HepG2 (cell line): ENCODE results near the gene TFB1M. TPM values are rescaled to one million over a fixed set of nuclear protein-coding genes. Genes with fewer than 3 reads are reported as not detected.

Experiments used
- HINFP ChIP-seq: sonication (generic); formaldehyde crosslinking; IDR thresholded peaks from 2 replicates; pipeline ENCODE4 v1.4.0; 2020; ENCODE audit warnings: low read depth, mild to moderate bottlenecking, missing genetic modification reagents
- HMGA1 ChIP-seq: sonication (generic); formaldehyde crosslinking; conservative IDR thresholded peaks from 2 replicates; pipeline ENCODE4 v1.4.0; 2020; ENCODE audit warnings: missing genetic modification reagents
- MXD4 ChIP-seq: IDR thresholded peaks from 2 replicates; pipeline ENCODE4 v1.6.1; 2016; ENCODE audit warnings: mild to moderate bottlenecking, missing biosample characterization, missing genetic modification reagents
- NR1H2 ChIP-seq: sonication (generic); formaldehyde crosslinking; IDR thresholded peaks from 2 replicates; pipeline ENCODE4 v1.8.1; 2022; ENCODE audit warnings: low read depth, missing genetic modification reagents, borderline replicate concordance
- NRL ChIP-seq: sonication (generic); formaldehyde crosslinking; IDR thresholded peaks from 2 replicates; pipeline ENCODE4 v1.5.0; 2020; ENCODE audit warnings: missing genetic modification reagents, mild to moderate bottlenecking, moderate library complexity, borderline replicate concordance
- PHF21A ChIP-seq: sonication (generic); formaldehyde crosslinking; IDR thresholded peaks from 2 replicates; pipeline ENCODE4 v1.5.0; 2020; ENCODE audit warnings: mild to moderate bottlenecking, missing genetic modification reagents
- SMAD9 ChIP-seq: sonication (generic); formaldehyde crosslinking; IDR thresholded peaks from 2 replicates; pipeline ENCODE4 v1.5.1; 2020; ENCODE audit warnings: mild to moderate bottlenecking, missing genetic modification reagents
- SOX5 ChIP-seq: IDR thresholded peaks from 2 replicates; pipeline ENCODE4 v1.6.1; 2016; ENCODE audit warnings: borderline replicate concordance
- SP4 ChIP-seq: sonication (generic); formaldehyde crosslinking; IDR thresholded peaks from 2 replicates; pipeline ENCODE4 v1.8.1; 2023; ENCODE audit warnings: mild to moderate bottlenecking, missing genetic modification reagents
- TCF7 ChIP-seq: sonication (generic); IDR thresholded peaks from 2 replicates; pipeline ENCODE4 v1.6.1; 2016; ENCODE audit warnings: antibody characterized with exemption, low read depth
- TMF1 ChIP-seq: sonication (generic); formaldehyde crosslinking; IDR thresholded peaks from 2 replicates; pipeline ENCODE4 v1.8.1; 2022; ENCODE audit warnings: low read depth, missing genetic modification reagents
- ZBTB37 ChIP-seq: sonication (generic); formaldehyde crosslinking; IDR thresholded peaks from 2 replicates; pipeline ENCODE4 v1.4.0; 2020; ENCODE audit warnings: mild to moderate bottlenecking, missing genetic modification reagents
- ZNF274 ChIP-seq: sonication (generic); formaldehyde crosslinking; IDR thresholded peaks from 2 replicates; pipeline ENCODE4 v1.5.1; 2020; ENCODE audit warnings: mild to moderate bottlenecking, missing genetic modification reagents
- ZNF317 ChIP-seq: sonication (generic); formaldehyde crosslinking; IDR thresholded peaks from 2 replicates; pipeline ENCODE4 v1.5.0; 2020; ENCODE audit warnings: mild to moderate bottlenecking, missing genetic modification reagents
- ZNF598 ChIP-seq: sonication (generic); formaldehyde crosslinking; IDR thresholded peaks from 2 replicates; pipeline ENCODE4 v1.5.1; 2020; ENCODE audit warnings: mild to moderate bottlenecking, missing genetic modification reagents, borderline replicate concordance
- ZNF674 ChIP-seq: sonication (generic); formaldehyde crosslinking; IDR thresholded peaks from 2 replicates; pipeline ENCODE4 v1.5.0; 2020; ENCODE audit warnings: low read depth, mild to moderate bottlenecking, missing genetic modification reagents
- polyA plus RNA-seq, 8 experiments: library from polyadenylated mRNA; depleted of rRNA in 3 of 8; stranded (reverse) in 7 of 8; unstranded in 1 of 8; fragments of >200 nt; fragmentation: Illumina TruSeq in 4 of 8; extraction: Trizol in 4 of 8; gene quantifications; 2 replicates each; pipeline versions ENCODE4 v1.2.1 to v1.2.3, GENCODE V29; 2011 to 2016; ENCODE audit warnings: low read depth in 4 of 8, missing spikeins in 1 of 8, mixed read lengths in 1 of 8; ENCODE audit not compliant: insufficient read depth in 1 of 8
- total RNA-seq, 5 experiments: library from RNA; depleted of rRNA; stranded (reverse); fragments of >200 nt; fragmentation: Illumina TruSeq; extraction: Trizol; gene quantifications; 2 replicates each; pipeline ENCODE4 v1.2.3, GENCODE V29; 2016; ENCODE audit warnings: low read depth in 1 of 5
- TF ChIP-seq, protein P1 (sequence below): sonication (generic); formaldehyde crosslinking; IDR thresholded peaks from 2 replicates; pipeline ENCODE4 v1.5.1; 2020; ENCODE audit warnings: mild to moderate bottlenecking, moderate library complexity, missing genetic modification reagents
- TF ChIP-seq, protein P2 (sequence below): sonication (generic); formaldehyde crosslinking; IDR thresholded peaks from 2 replicates; pipeline ENCODE4 v1.4.0; 2020; ENCODE audit warnings: missing genetic modification reagents
- TF ChIP-seq, protein P3 (sequence below): sonication (generic); formaldehyde crosslinking; IDR thresholded peaks from 2 replicates; pipeline ENCODE4 v1.5.0; 2020; ENCODE audit warnings: missing genetic modification reagents

Gene TFB1M
- total and polyA plus RNA-seq, 2 of the 13 experiments (the other 11 are each of a cell fraction or from before 2014, with no cell fraction given): 91.4 to 122 TPM

DNA sequence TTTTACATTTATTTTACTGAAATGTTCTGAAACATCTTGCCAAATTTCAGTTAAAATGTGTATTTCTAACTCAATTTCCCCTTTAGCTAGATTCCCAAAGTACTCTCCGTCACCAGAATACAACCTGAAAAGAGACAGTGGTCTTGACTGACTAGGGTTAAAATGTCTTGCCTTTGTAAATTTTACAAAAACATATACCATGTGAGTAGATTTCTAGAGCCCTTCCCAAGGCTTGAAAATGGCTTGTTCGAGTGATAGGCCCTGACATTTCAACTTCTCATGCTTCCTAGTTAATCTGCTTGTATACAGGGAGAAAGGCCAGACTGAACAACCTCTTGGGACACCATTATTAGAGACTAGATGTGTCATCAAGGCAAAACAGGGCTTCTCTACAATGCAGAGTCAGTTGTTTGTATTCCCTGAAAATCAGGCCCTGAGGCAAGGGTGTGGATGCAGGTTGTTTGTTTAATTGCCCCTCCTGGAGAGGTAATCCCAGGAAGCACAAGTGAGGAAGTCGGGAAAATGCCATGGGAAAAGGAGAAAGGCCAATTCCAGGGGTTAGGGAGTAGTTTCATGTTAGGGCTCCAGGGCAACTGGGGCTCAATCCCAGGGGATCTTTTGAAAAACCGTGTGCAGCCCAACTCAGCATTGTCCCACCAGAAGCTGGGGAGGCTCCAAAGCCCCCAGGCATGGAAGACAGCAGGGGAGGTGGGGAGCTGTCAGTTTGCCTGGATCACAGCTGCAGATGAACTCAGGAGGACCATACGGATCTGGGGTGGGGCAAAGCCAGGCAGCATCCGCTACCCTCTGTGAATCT lies 11.6 kb upstream of the TFB1M start (continued):
- no peak for TF ChIP-seq TMF1 (CRISPR knock-in tag)
- TF ChIP-seq, protein P1, sequence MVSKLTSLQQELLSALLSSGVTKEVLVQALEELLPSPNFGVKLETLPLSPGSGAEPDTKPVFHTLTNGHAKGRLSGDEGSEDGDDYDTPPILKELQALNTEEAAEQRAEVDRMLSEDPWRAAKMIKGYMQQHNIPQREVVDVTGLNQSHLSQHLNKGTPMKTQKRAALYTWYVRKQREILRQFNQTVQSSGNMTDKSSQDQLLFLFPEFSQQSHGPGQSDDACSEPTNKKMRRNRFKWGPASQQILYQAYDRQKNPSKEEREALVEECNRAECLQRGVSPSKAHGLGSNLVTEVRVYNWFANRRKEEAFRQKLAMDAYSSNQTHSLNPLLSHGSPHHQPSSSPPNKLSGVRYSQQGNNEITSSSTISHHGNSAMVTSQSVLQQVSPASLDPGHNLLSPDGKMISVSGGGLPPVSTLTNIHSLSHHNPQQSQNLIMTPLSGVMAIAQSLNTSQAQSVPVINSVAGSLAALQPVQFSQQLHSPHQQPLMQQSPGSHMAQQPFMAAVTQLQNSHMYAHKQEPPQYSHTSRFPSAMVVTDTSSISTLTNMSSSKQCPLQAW: no peak
- no peak for TF ChIP-seq HINFP
- TF ChIP-seq SP4: no peak
- no peak for TF ChIP-seq ZNF317 (CRISPR knock-in tag)
- TF ChIP-seq, protein P2, sequence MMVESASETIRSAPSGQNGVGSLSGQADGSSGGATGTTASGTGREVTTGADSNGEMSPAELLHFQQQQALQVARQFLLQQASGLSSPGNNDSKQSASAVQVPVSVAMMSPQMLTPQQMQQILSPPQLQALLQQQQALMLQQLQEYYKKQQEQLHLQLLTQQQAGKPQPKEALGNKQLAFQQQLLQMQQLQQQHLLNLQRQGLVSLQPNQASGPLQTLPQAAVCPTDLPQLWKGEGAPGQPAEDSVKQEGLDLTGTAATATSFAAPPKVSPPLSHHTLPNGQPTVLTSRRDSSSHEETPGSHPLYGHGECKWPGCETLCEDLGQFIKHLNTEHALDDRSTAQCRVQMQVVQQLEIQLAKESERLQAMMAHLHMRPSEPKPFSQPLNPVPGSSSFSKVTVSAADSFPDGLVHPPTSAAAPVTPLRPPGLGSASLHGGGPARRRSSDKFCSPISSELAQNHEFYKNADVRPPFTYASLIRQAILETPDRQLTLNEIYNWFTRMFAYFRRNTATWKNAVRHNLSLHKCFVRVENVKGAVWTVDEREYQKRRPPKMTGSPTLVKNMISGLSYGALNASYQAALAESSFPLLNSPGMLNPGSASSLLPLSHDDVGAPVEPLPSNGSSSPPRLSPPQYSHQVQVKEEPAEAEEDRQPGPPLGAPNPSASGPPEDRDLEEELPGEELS: no peak
- TF ChIP-seq PHF21A (CRISPR knock-in tag): no peak
- TF ChIP-seq NR1H2 (CRISPR knock-in tag): no peak
- no peak for TF ChIP-seq NRL (CRISPR knock-in tag)
- TF ChIP-seq ZBTB37 (CRISPR knock-in tag): no peak
- no peak for TF ChIP-seq ZNF598 (CRISPR knock-in tag)
- 0 out of 2 replicates have a peak, but pooled peaks have one; percentile 20 for TF ChIP-seq ZNF274 (CRISPR knock-in tag)
- no peak for TF ChIP-seq TCF7
- no peak for TF ChIP-seq SOX5 (CRISPR knock-in tag)
- TF ChIP-seq SMAD9 (CRISPR knock-in tag): no peak
- TF ChIP-seq HMGA1 (CRISPR knock-in tag): no peak
- no peak for TF ChIP-seq MXD4 (CRISPR knock-in tag)
- TF ChIP-seq, protein P3, sequence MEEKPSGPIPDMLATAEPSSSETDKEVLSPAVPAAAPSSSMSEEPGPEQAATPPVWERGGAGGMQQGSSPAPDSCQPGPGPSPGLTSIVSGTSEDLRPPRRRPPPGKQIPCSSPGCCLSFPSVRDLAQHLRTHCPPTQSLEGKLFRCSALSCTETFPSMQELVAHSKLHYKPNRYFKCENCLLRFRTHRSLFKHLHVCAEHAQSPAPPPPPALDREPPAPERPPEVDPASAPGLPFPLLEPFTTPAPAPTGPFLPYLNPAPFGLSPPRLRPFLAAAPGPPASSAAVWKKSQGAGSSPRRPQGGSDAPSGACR (CRISPR knock-in tag): no peak
- no peak for TF ChIP-seq ZNF674 (CRISPR knock-in tag)
